Caco-2 (cell line): ENCODE results near the gene MACC1. TPM values are rescaled to one million over a fixed set of nuclear protein-coding genes. Genes with fewer than 3 reads are reported as not detected.
A peak's percentile ranks its signal among the peaks of the same experiment; 100 is the strongest.

Source experiments
- BruUV-seq: library from RNA; stranded (reverse); fragments of 400-500 nt; replicated peaks from 2 replicates; lab custom pipeline; 2021; lab: Mats Ljungman, UMichigan
- CTCF ChIA-PET: fragments of 300-600 bp; sonication (Branson Sonifier 250); formaldehyde crosslinking; loops from one replicate; lab custom pipeline; 2022; ENCODE audit warnings: antibody characterized with exemption; lab: Charles Lee
- POLR2A ChIA-PET: fragments of 300-600 bp; sonication (Branson Sonifier 250); formaldehyde crosslinking; loops from one replicate; lab custom pipeline; 2022; ENCODE audit warnings: antibody characterized with exemption; lab: Charles Lee
- DNase-seq, 2 experiments: peaks; one replicate each; pipeline versions ENCODE4 v3.0.0 to v3.0.0-alpha.2; 2020 to 2022
- H3K27me3 ChIP-seq: replicated peaks from 2 replicates; pipeline ENCODE4 v1.6.0; 2011; ENCODE audit warnings: low read length; ENCODE audit not compliant: control insufficient read depth, insufficient read depth
- H3K36me3 ChIP-seq: 2 replicates; pipeline ENCODE4 v1.5.1; 2011; ENCODE audit warnings: low read length; ENCODE audit not compliant: control insufficient read depth, insufficient read depth
- H3K4me1 ChIP-seq: fragments of 250-450 bp; sonication (Bioruptor Pico); 2 replicates; pipeline ENCODE4 v1.5.1; 2020; ENCODE audit warnings: mild to moderate bottlenecking
- H3K4me3 ChIP-seq: 2 replicates; pipeline ENCODE4 v1.5.1; 2011; ENCODE audit warnings: low read depth, mild to moderate bottlenecking, control low read depth, low read length
- H3K9me3 ChIP-seq: fragments of 250-450 bp; sonication (Bioruptor Pico); 2 replicates; pipeline ENCODE4 v1.5.1; 2020; ENCODE audit warnings: mild to moderate bottlenecking, moderate library complexity
- H3K27ac Mint-ChIP-seq: one replicate; pipeline ENCODE4 v1.8.0; 2022; ENCODE audit warnings: mixed read lengths; ENCODE audit not compliant: unreplicated experiment
- H3K27me3 Mint-ChIP-seq: one replicate; pipeline ENCODE4 v1.8.0; 2022; ENCODE audit warnings: mixed read lengths; ENCODE audit not compliant: insufficient read depth, unreplicated experiment
- H3K36me3 Mint-ChIP-seq: one replicate; pipeline ENCODE4 v1.8.0; 2022; ENCODE audit warnings: mild to moderate bottlenecking, mixed read lengths; ENCODE audit not compliant: insufficient read depth, unreplicated experiment
- H3K4me1 Mint-ChIP-seq: one replicate; pipeline ENCODE4 v1.8.0; 2022; ENCODE audit warnings: low read depth, mixed read lengths; ENCODE audit not compliant: unreplicated experiment
- H3K4me3 Mint-ChIP-seq: one replicate; pipeline ENCODE4 v1.8.0; 2022; ENCODE audit warnings: mild to moderate bottlenecking, moderate library complexity, mixed read lengths; ENCODE audit not compliant: unreplicated experiment
- H3K9me3 Mint-ChIP-seq: one replicate; pipeline ENCODE4 v1.8.0; 2022; ENCODE audit warnings: mixed read lengths; ENCODE audit not compliant: unreplicated experiment
- CTCF ChIP-seq, 2 experiments: fragments of 200-600 bp in 1 of 2; IDR thresholded peaks; 1 replicate in 1 of 2; 2 replicates in 1 of 2; pipeline versions ENCODE4 v1.5.1 to v1.8.0; 2011 to 2022; ENCODE audit warnings: antibody characterized with exemption in 1 of 2, control low read depth in 1 of 2, inconsistent platforms in 1 of 2, low read depth in 1 of 2, low read length in 1 of 2, mild to moderate bottlenecking in 1 of 2, moderate library complexity in 1 of 2; ENCODE audit not compliant: insufficient read depth in 1 of 2, severe bottlenecking in 1 of 2, unreplicated experiment in 1 of 2
- intact Hi-C: fragments of 100-400 bp; cut with micrococcal nuclease; formaldehyde crosslinking; loops from one replicate; pipeline ENCODE4 v1.10.0; 2022; ENCODE audit not compliant: unreplicated experiment
- total RNA-seq: library from RNA; stranded (reverse); gene quantifications from 2 replicates; pipeline ENCODE4 v1.2.3, GENCODE V29; 2022

Gene MACC1
- total RNA-seq, 1 experiment from 2014 or later = 87.7 TPM

- peaks cover 4% of the 10 kb centered on the region for H3K36me3 ChIP-seq
- Mint-ChIP-seq H3K4me1 (peaks cover 40% of the 10 kb centered on the region), H3K4me3 (no peak overlapping the region), H3K9me3 (no peaks in the 10 kb centered on the region), H3K27me3 (no peaks in the 10 kb centered on the region), H3K27ac (peak overlapping the region; percentile 54), H3K36me3 (peaks cover 90% of the 10 kb centered on the region)
- TF ChIP-seq CTCF (IDR thresholded peaks at IDR 0.05; ENCODE audit: insufficient read depth in 1 of 2, low read depth in 1 of 2, low read length in 1 of 2, severe bottlenecking in 1 of 2, unreplicated experiment in 1 of 2) = no peak
- CTCF ChIA-PET = no interaction called here
- no peak overlapping the region for H3K4me3 ChIP-seq
- POLR2A ChIA-PET = interaction anchor here (0.5 kb wide), 1 partner anchor 59 kb away, joined by 4 read pairs; no protein-coding TSS in a partner anchor
- intact Hi-C loops = no loop called here
- H3K4me1 ChIP-seq = peaks cover 24% of the 10 kb centered on the region; the same call in 1 of the 2 replicates
- no peak for DNase-seq
- H3K27me3 ChIP-seq = no peaks in the 10 kb centered on the region
- H3K9me3 ChIP-seq = no peaks in the 10 kb centered on the region
- BruUV-seq = no TSS peak
These were observed 63.6 kb downstream of the MACC1 start for GRCh38 chr7:20153567-20153966.

GRCh38 chr7:20152511-20152910 is 64.7 kb downstream of the MACC1 start:
- H3K36me3 Mint-ChIP-seq = peaks cover 79% of the 10 kb centered on the region
- peak overlapping the region; percentile 13 for H3K27ac Mint-ChIP-seq
- no peaks in the 10 kb centered on the region for H3K27me3 ChIP-seq
- peaks cover 4% of the 10 kb centered on the region for H3K36me3 ChIP-seq
- ChIA-PET POLR2A (no interaction called here), CTCF (no interaction called here)
- H3K4me1 ChIP-seq = peaks cover 15% of the 10 kb centered on the region; the same call in 1 of the 2 replicates
- TF ChIP-seq CTCF (IDR thresholded peaks at IDR 0.05; ENCODE audit: insufficient read depth in 1 of 2, low read depth in 1 of 2, low read length in 1 of 2, severe bottlenecking in 1 of 2, unreplicated experiment in 1 of 2) = no peak
- no peaks in the 10 kb centered on the region for H3K27me3 Mint-ChIP-seq
- H3K9me3 ChIP-seq = no peaks in the 10 kb centered on the region
- H3K9me3 Mint-ChIP-seq = no peaks in the 10 kb centered on the region
- BruUV-seq = no TSS peak
- intact Hi-C loops = no loop called here
- H3K4me3 ChIP-seq = no peak overlapping the region
- H3K4me1 Mint-ChIP-seq = peaks cover 31% of the 10 kb centered on the region
- no peak overlapping the region for H3K4me3 Mint-ChIP-seq
- no peak for DNase-seq

GRCh38 chr7:20151708-20152456 is 65.3 kb downstream of the MACC1 start:
- no peak for DNase-seq
- Histone ChIP-seq H3K4me1 (peaks cover 15% of the 10 kb centered on the region; the same call in 1 of the 2 replicates), H3K27me3 (no peaks in the 10 kb centered on the region), H3K9me3 (no peaks in the 10 kb centered on the region), H3K4me3 (no peak overlapping the region), H3K36me3 (peaks cover 4% of the 10 kb centered on the region)
- Mint-ChIP-seq H3K27me3 (no peaks in the 10 kb centered on the region), H3K4me1 (peaks cover 31% of the 10 kb centered on the region), H3K27ac (no peak overlapping the region), H3K4me3 (no peak overlapping the region), H3K36me3 (peaks cover 75% of the 10 kb centered on the region), H3K9me3 (no peaks in the 10 kb centered on the region)
- CTCF ChIA-PET = no interaction called here
- TF ChIP-seq CTCF (IDR thresholded peaks at IDR 0.05; ENCODE audit: insufficient read depth in 1 of 2, low read depth in 1 of 2, low read length in 1 of 2, severe bottlenecking in 1 of 2, unreplicated experiment in 1 of 2) = no peak
- BruUV-seq = no TSS peak
- intact Hi-C loops = no loop called here
- POLR2A ChIA-PET = no interaction called here
